H1 (cell line): Measurements from ENCODE around the gene ZKSCAN8. TPM values are rescaled to one million over a fixed set of nuclear protein-coding genes. Genes with fewer than 3 reads are reported as not detected.

Experiments used
- CTCF ChIA-PET: fragments of 300-600 bp; sonication (Branson Sonifier 250); formaldehyde crosslinking; loops from one replicate; lab custom pipeline; 2021; ENCODE audit not compliant: partially characterized antibody; lab: Charles Lee
- POLR2A ChIA-PET: fragments of 300-600 bp; sonication (Branson Sonifier 250); formaldehyde crosslinking; loops from one replicate; lab custom pipeline; 2021; ENCODE audit warnings: inconsistent platforms; ENCODE audit not compliant: partially characterized antibody; lab: Charles Lee
- DNase-seq, 2 experiments: peaks; one replicate each; pipeline versions ENCODE4 v3.0.0 to v3.0.0-alpha.2; 2010 to 2022; ENCODE audit warnings: low spot score in 2 of 2, low read depth in 1 of 2, mixed read lengths in 1 of 2
- FAIRE-seq: peaks from 2 replicates; lab custom pipeline; 2011; peaks lifted over from hg19 to GRCh38; lab: Jason Lieb, UNC
- H2AFZ ChIP-seq: 2 replicates; pipeline ENCODE4 v1.8.1; 2012; ENCODE audit warnings: low read length, inconsistent platforms
- H2AK5ac ChIP-seq: 2 replicates; pipeline ENCODE4 v1.6.1; 2013; ENCODE audit warnings: low read depth, low read length
- H2BK120ac ChIP-seq: replicated peaks from 2 replicates; pipeline ENCODE3; 2013; ENCODE audit warnings: low read depth, low read length, inconsistent platforms
- H2BK12ac ChIP-seq: 2 replicates; pipeline ENCODE4 v1.6.1; 2013; ENCODE audit warnings: low read depth, low read length
- H2BK15ac ChIP-seq: 2 replicates; pipeline ENCODE4 v1.6.1; 2013; ENCODE audit warnings: low read length
- H2BK20ac ChIP-seq: 2 replicates; pipeline ENCODE4 v1.6.1; 2013; ENCODE audit warnings: low read length
- H2BK5ac ChIP-seq: 2 replicates; pipeline ENCODE4 v1.6.1; 2013; ENCODE audit warnings: low read depth, low read length
- H3K14ac ChIP-seq: 2 replicates; pipeline ENCODE4 v1.6.1; 2013; ENCODE audit warnings: inconsistent platforms; ENCODE audit not compliant: insufficient read length
- H3K18ac ChIP-seq: 2 replicates; pipeline ENCODE4 v1.6.1; 2013; ENCODE audit warnings: low read length; ENCODE audit errors: extremely low read depth
- H3K23ac ChIP-seq: 2 replicates; pipeline ENCODE4 v1.6.1; 2013; ENCODE audit warnings: inconsistent platforms; ENCODE audit not compliant: insufficient read length
- H3K23me2 ChIP-seq: 2 replicates; pipeline ENCODE4 v1.6.1; 2013; ENCODE audit warnings: low read depth, low read length
- H3K27ac ChIP-seq: 2 replicates; pipeline ENCODE4 v1.6.1; 2011; ENCODE audit warnings: low read depth, low read length, inconsistent platforms
- H3K27me3 ChIP-seq, 4 experiments: replicated peaks in 1 of 4; 1 replicate in 1 of 4; 2 replicates in 3 of 4; pipeline versions ENCODE4 v1.6.1 to v1.8.1; 2011 to 2013; ENCODE audit warnings: low read length in 3 of 4, mild to moderate bottlenecking in 3 of 4, inconsistent platforms in 2 of 4, mixed read lengths in 2 of 4, moderate library complexity in 1 of 4; ENCODE audit not compliant: control insufficient read depth in 3 of 4, insufficient read depth in 3 of 4; ENCODE audit errors: extremely low read depth in 1 of 4
- H3K36me3 ChIP-seq, 4 experiments: 2 replicates each; pipeline versions ENCODE4 v1.6.1 to v1.8.1; 2011 to 2013; ENCODE audit warnings: mild to moderate bottlenecking in 4 of 4, low read length in 3 of 4, moderate library complexity in 2 of 4, control low read depth in 1 of 4, inconsistent platforms in 1 of 4; ENCODE audit not compliant: insufficient read depth in 4 of 4, control insufficient read depth in 2 of 4
- H3K4ac ChIP-seq: replicated peaks from 2 replicates; pipeline ENCODE3; 2013; ENCODE audit warnings: low read length, low read depth, mixed read lengths, inconsistent platforms; ENCODE audit not compliant: insufficient read length
- H3K4me1 ChIP-seq, 4 experiments: replicated peaks in 1 of 4; 1 replicate in 1 of 4; 2 replicates in 3 of 4; pipeline versions ENCODE4 v1.6.1 to v1.8.1; 2011 to 2013; ENCODE audit warnings: low read length in 3 of 4, inconsistent platforms in 2 of 4, mixed read lengths in 1 of 4; ENCODE audit not compliant: insufficient read depth in 4 of 4, control insufficient read depth in 3 of 4
- H3K4me2 ChIP-seq, 2 experiments: 2 replicates each; pipeline versions ENCODE4 v1.6.1 to v1.8.1; 2011 to 2013; ENCODE audit warnings: low read depth in 2 of 2, low read length in 2 of 2, control low read depth in 1 of 2, inconsistent platforms in 1 of 2, mild to moderate bottlenecking in 1 of 2; ENCODE audit not compliant: insufficient read depth in 1 of 2
- H3K4me3 ChIP-seq, 4 experiments: fragments of 200-600, 300-600 bp in 1 of 4; sonication (generic), shearing (Covaris generic), sonication (Bioruptor Twin) in 1 of 4; 2 replicates each; pipeline versions ENCODE4 v1.5.1 to v1.8.1; 2011 to 2016; ENCODE audit warnings: low read length in 4 of 4, low read depth in 3 of 4, control low read depth in 2 of 4, inconsistent platforms in 2 of 4, mild to moderate bottlenecking in 2 of 4, mixed read lengths in 1 of 4, moderate library complexity in 1 of 4; ENCODE audit not compliant: insufficient read depth in 2 of 4; ENCODE audit errors: extremely low read depth in 1 of 4
- H3K56ac ChIP-seq: replicated peaks from 2 replicates; pipeline ENCODE3; 2013; ENCODE audit warnings: low read depth, mild to moderate bottlenecking, mixed read lengths, low read length, inconsistent platforms; ENCODE audit not compliant: insufficient read length
- H3K79me1 ChIP-seq: 2 replicates; pipeline ENCODE4 v1.6.1; 2013; ENCODE audit warnings: low read depth, low read length, control low read depth
- H3K79me2 ChIP-seq, 2 experiments: 2 replicates each; pipeline versions ENCODE4 v1.6.1 to v1.8.1; 2012 to 2013; ENCODE audit warnings: low read length in 2 of 2, mild to moderate bottlenecking in 2 of 2, inconsistent platforms in 1 of 2; ENCODE audit not compliant: insufficient read depth in 2 of 2, control insufficient read depth in 1 of 2
- H3K9ac ChIP-seq, 4 experiments: replicated peaks in 1 of 4; 1 replicate in 1 of 4; 2 replicates in 3 of 4; pipeline versions ENCODE4 v1.6.1 to v1.8.1; 2011 to 2013; ENCODE audit warnings: low read depth in 3 of 4, low read length in 3 of 4, control low read depth in 2 of 4, mild to moderate bottlenecking in 2 of 4, moderate library complexity in 2 of 4, inconsistent platforms in 1 of 4; ENCODE audit errors: extremely low read depth in 1 of 4
- H3K9me3 ChIP-seq, 2 experiments: 2 replicates each; pipeline versions ENCODE4 v1.6.1 to v1.8.1; 2012 to 2013; ENCODE audit warnings: mild to moderate bottlenecking in 2 of 2, moderate library complexity in 2 of 2, control low read depth in 1 of 2, inconsistent platforms in 1 of 2, low read depth in 1 of 2, low read length in 1 of 2, mixed read lengths in 1 of 2; ENCODE audit not compliant: insufficient read depth in 2 of 2
- H4K20me1 ChIP-seq, 2 experiments: replicated peaks in 1 of 2; 2 replicates each; pipeline versions ENCODE3 to v1.8.1; 2011 to 2013; ENCODE audit warnings: inconsistent platforms in 2 of 2, low read length in 2 of 2, mild to moderate bottlenecking in 1 of 2; ENCODE audit not compliant: insufficient read depth in 2 of 2, control insufficient read depth in 1 of 2
- H4K5ac ChIP-seq: 2 replicates; pipeline ENCODE4 v1.6.1; 2013; ENCODE audit warnings: low read length, low read depth, mixed read lengths, inconsistent platforms; ENCODE audit not compliant: insufficient read length
- H4K8ac ChIP-seq: 2 replicates; pipeline ENCODE4 v1.8.0; 2013; ENCODE audit warnings: mild to moderate bottlenecking, moderate library complexity, low read length, inconsistent platforms; ENCODE audit not compliant: insufficient read depth; ENCODE audit errors: extremely low read depth
- H4K91ac ChIP-seq: replicated peaks from 2 replicates; pipeline ENCODE3; 2013; ENCODE audit warnings: low read length, mixed read lengths, inconsistent platforms; ENCODE audit not compliant: insufficient read length
- CBX5 ChIP-seq: fragments of 300-800, 300-1000 bp; sonication (generic); IDR thresholded peaks from 2 replicates; pipeline ENCODE4 v1.7.1; 2016; ENCODE audit warnings: antibody characterized with exemption, low read length, low read depth
- CHD1 ChIP-seq: IDR thresholded peaks from 2 replicates; pipeline ENCODE4 v1.6.1; 2012; ENCODE audit warnings: low read depth, low read length, improper control_type of control experiment
- FOSL1 ChIP-seq: IDR thresholded peaks from 2 replicates; pipeline ENCODE4 v1.6.1; 2011; ENCODE audit warnings: mild to moderate bottlenecking, low read depth, low read length, moderate library complexity; ENCODE audit not compliant: insufficient read depth
- MAX ChIP-seq: IDR thresholded peaks from 2 replicates; pipeline ENCODE4 v1.6.1; 2012; ENCODE audit warnings: inconsistent platforms
- NRF1 ChIP-seq: IDR thresholded peaks from 2 replicates; pipeline ENCODE4 v1.6.1; 2011; ENCODE audit warnings: mild to moderate bottlenecking, low read depth, low read length, improper control_type of control experiment
- SAP30 ChIP-seq: fragments of 300-600 bp; sonication (generic); IDR thresholded peaks from 2 replicates; pipeline ENCODE4 v1.7.1; 2012; ENCODE audit warnings: low read length, moderate library complexity, mild to moderate bottlenecking, inconsistent platforms; ENCODE audit not compliant: insufficient read depth, insufficient replicate concordance
- SP1 ChIP-seq: IDR thresholded peaks from 2 replicates; pipeline ENCODE4 v1.6.1; 2011; ENCODE audit warnings: low read depth, low read length
- SP2 ChIP-seq: IDR thresholded peaks from 2 replicates; pipeline ENCODE4 v1.6.1; 2012; ENCODE audit warnings: mild to moderate bottlenecking, low read length, inconsistent platforms
- SP4 ChIP-seq: IDR thresholded peaks from 2 replicates; pipeline ENCODE4 v1.6.1; 2012; ENCODE audit warnings: low read length, inconsistent platforms
- TBP ChIP-seq: IDR thresholded peaks from 2 replicates; pipeline ENCODE4 v1.6.1; 2011; ENCODE audit warnings: low read depth, low read length, improper control_type of control experiment
- USF2 ChIP-seq: IDR thresholded peaks from 2 replicates; pipeline ENCODE4 v1.6.1; 2011; ENCODE audit warnings: low read length, improper control_type of control experiment
- ZNF274 ChIP-seq: IDR thresholded peaks from 2 replicates; pipeline ENCODE4 v1.7.0; 2012; ENCODE audit warnings: low read length, borderline replicate concordance; ENCODE audit errors: extremely low read depth
- WGBS, 2 experiments: shearing (Covaris generic) in 1 of 2; methylation state at CpG; one replicate each; pipeline versions ENCODE4 v1.1.6 to v1.1.7; 2013 to 2015; ENCODE audit warnings: low lambda C conversion rate in 2 of 2, mixed read lengths in 2 of 2, inconsistent platforms in 1 of 2, low coverage in 1 of 2, missing lambda C conversion rate in 1 of 2; ENCODE audit not compliant: insufficient replicate concordance in 2 of 2, insufficient coverage in 1 of 2, insufficient read length in 1 of 2; ENCODE audit errors: extremely low coverage in 1 of 2, missing lambda C conversion rate in 1 of 2; 5-methylcytosine and 5-hydroxymethylcytosine counted together
- polyA plus RNA-seq, 7 experiments: library from polyadenylated mRNA; depleted of rRNA in 3 of 7; stranded (reverse) in 5 of 7; unstranded in 2 of 7; fragments of >200 nt in 5 of 7; fragments of 200-250 nt in 2 of 7; gene quantifications; 1 replicate in 5 of 7; 2 replicates in 1 of 7; 4 replicates in 1 of 7; pipeline versions ENCODE4 v1.2.1 to v1.2.3, GENCODE V29; 2011 to 2013; ENCODE audit warnings: missing spikeins in 2 of 7, mixed read lengths in 2 of 7
- total RNA-seq: library from RNA; stranded (reverse); fragmentation: NEBNext Ultra II Directional; extraction: Animal tissue kit (Norgen Biotek cat#: 25700); gene quantifications from 2 replicates; pipeline ENCODE4 v1.2.1, GENCODE V29; 2021

The ZKSCAN8 gene
- total and polyA plus RNA-seq, 2 of the 8 experiments (the other 6 are each of a cell fraction or from before 2014, with no cell fraction given), result 10.7 to 24.1 TPM

GRCh38 chr6:28206527-28206926 lies 64.8 kb downstream of the ZKSCAN8 start:
- no peak for FAIRE-seq
- H2BK20ac ChIP-seq, result no peak overlapping the region
- no peak overlapping the region for H3K27ac ChIP-seq
- no peak overlapping the region for H3K4ac ChIP-seq
- no peak for DNase-seq
- no peak overlapping the region for H4K91ac ChIP-seq
- CTCF ChIA-PET, result interaction anchor here (1.1 kb wide), 1 partner anchor 12 kb away, joined by 5 read pairs; no protein-coding TSS in a partner anchor
- no peak overlapping the region for H2BK12ac ChIP-seq
- H2AFZ ChIP-seq, result no peak overlapping the region
- H2BK5ac ChIP-seq, result no peak overlapping the region
- H3K56ac ChIP-seq, result no peak overlapping the region
- no peak overlapping the region for H2BK120ac ChIP-seq
- peaks cover 32 to 66% (median 53%) of the 10 kb centered on the region in 4 experiments for H3K27me3 ChIP-seq
- H3K79me2 ChIP-seq, result no peaks in the 10 kb centered on the region
- H3K79me1 ChIP-seq, result no peaks in the 10 kb centered on the region
- H3K4me3 ChIP-seq, result peak overlapping the region in 1 of 4 experiments; percentile 71; a peak in 2 of 8 replicates
- no peak for TF ChIP-seq SP2
- no peak for TF ChIP-seq CBX5
- no peak for TF ChIP-seq MAX
- TF ChIP-seq SAP30, result no peak
- TF ChIP-seq USF2, result no peak
- TF ChIP-seq ZNF274, result no peak
- TF ChIP-seq SP1, result no peak
- no peak for TF ChIP-seq CHD1
- TF ChIP-seq SP4, result no peak
- no peak for TF ChIP-seq FOSL1
- no peak for TF ChIP-seq TBP
- TF ChIP-seq NRF1, result no peak
- WGBS, 2 experiments, result 67% methylated on average over 3 of the region's 3 CpGs; no CpG with 5 or more reads in 1 of the 2 experiments
- POLR2A ChIA-PET, result no interaction called here
- no peak overlapping the region for H2BK15ac ChIP-seq
- H3K18ac ChIP-seq, result no peak overlapping the region
- peak overlapping the region in 1 of 2 experiments; percentile 81; a peak in 1 of 4 replicates for H3K4me2 ChIP-seq
- H3K9ac ChIP-seq, result no peak overlapping the region
- H3K4me1 ChIP-seq, result peaks cover 0 to 2% (median 0%) of the 10 kb centered on the region in 4 experiments; a peak in 1 of 7 replicates
- no peak overlapping the region for H3K23ac ChIP-seq
- H4K20me1 ChIP-seq, result peaks cover 0 to 1% of the 10 kb centered on the region in 2 experiments
- H3K14ac ChIP-seq, result no peak overlapping the region
- no peak overlapping the region for H4K5ac ChIP-seq
- peaks cover 12% of the 10 kb centered on the region for H3K23me2 ChIP-seq
- no peak overlapping the region for H4K8ac ChIP-seq
- H2AK5ac ChIP-seq, result no peak overlapping the region
- no peaks in the 10 kb centered on the region for H3K9me3 ChIP-seq
- no peaks in the 10 kb centered on the region for H3K36me3 ChIP-seq
